ENCODE measurements around the gene STX1B. TPM values are rescaled to one million over a fixed set of nuclear protein-coding genes. Genes with fewer than 3 reads are reported as not detected.
"Not testable (repeated sequence)": the region's sequence is repeated elsewhere in the genome, so short reads cannot be mapped to it uniquely, and the experiment has no call there.

The STX1B gene
- total RNA-seq, 2 donors from 2014 or later: 0.27 to 0.47 TPM

DNA sequence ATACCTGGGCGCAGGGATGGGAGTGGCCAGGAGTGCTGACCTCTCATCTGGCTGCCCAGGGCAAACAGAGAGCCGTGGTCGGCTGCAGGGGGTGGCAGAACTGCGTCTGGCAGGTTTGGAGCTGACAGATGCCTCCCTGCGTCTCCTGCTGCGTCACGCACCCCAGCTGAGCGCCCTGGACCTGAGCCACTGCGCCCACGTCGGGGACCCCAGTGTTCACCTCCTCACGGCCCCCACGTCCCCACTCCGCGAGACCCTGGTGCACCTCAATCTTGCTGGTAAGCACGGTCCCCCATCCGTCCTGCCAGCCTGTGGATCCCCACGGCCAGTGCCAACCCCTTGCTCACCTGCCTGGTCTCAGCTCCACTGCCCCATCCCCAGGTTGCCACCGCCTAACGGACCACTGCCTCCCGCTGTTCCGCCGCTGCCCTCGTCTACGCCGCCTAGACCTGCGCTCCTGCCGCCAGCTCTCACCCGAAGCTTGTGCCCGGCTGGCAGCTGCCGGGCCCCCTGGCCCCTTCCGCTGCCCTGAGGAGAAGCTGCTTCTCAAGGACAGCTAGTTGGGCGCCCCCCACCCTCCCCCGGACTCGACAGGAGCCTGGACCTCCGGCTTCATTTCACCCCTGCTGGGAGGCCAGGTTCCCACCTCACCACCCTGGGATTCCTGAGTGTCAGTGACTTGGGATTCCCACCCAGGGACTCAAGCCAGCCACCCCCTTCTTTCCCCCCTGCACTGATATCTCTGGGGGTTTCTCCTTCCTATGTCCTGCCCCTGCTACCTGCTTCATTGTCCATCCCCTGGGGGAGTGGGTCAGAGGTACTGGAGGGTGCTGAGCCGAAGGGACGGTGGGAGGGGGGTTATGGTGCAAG lies 63.5 kb downstream of the STX1B start:
- Mint-ChIP-seq H3K36me3 (ENCODE audit: low read depth) (no peaks in the 10 kb centered on the region), H3K4me1 (peaks cover 27% of the 10 kb centered on the region), H3K27me3 (no peaks in the 10 kb centered on the region), H3K27ac (peak overlapping the region; percentile 75), H3K4me3 (no peak overlapping the region)
- H3K9me3 ChIP-seq (ENCODE audit: control insufficient read depth, low read length, poor library complexity, severe bottlenecking): no peaks in the 10 kb centered on the region
- DNase-seq (no peak), ATAC-seq (no peak)

DNA sequence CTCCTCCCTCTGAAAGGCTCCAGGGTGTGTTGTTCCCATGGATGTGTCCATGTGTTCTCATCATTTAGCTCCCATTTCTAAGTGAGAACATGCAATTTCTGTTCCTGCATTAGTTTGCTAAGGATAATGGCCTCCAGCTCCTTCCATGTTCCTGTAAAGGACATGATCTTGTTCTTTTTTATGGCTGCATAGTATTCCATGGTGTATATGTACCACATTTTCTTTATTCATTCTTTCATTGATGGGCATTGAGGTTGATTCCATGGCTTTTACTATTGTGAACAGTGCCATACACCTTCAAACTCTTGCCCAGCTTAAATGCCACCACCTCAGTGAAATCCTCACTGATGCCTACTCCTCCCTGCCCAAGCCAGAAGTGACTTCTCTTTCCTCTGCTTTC lies 66.1 kb downstream of the STX1B start:
- H3K36me3 Mint-ChIP-seq (ENCODE audit: low read depth): no peaks in the 10 kb centered on the region
- no peak overlapping the region for H3K27ac Mint-ChIP-seq
- H3K27me3 Mint-ChIP-seq: no peaks in the 10 kb centered on the region
- H3K4me1 Mint-ChIP-seq: peaks cover 20% of the 10 kb centered on the region
- no peak for ATAC-seq
- no peak overlapping the region for H3K4me3 Mint-ChIP-seq
- DNase-seq: no peak
- no peaks in the 10 kb centered on the region for H3K9me3 ChIP-seq (ENCODE audit: control insufficient read depth, low read length, poor library complexity, severe bottlenecking)

DNA sequence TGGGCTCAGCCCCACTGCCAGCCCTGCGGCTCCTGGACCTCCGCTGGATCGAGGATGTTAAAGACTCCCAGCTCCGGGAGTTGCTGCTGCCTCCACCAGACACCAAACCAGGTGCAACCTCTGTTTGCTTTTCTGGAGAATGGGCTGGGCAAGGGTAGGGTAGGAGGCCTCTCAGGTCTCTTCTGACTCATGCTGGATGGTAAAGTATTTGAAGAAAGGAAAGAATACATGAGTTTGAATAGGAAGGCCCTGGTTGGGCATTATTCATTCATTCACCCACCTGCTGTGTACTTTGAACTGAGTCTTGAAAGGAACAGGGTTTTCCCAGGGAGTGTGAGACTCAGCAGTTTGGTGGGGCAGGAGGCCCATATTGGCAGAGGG lies 68.0 kb downstream of the STX1B start:
- H3K27me3 Mint-ChIP-seq: no peaks in the 10 kb centered on the region
- DNase-seq: no peak
- no peaks in the 10 kb centered on the region for H3K9me3 ChIP-seq (ENCODE audit: control insufficient read depth, low read length, poor library complexity, severe bottlenecking)
- no peak for ATAC-seq
- peak overlapping the region; percentile 27 for H3K27ac Mint-ChIP-seq
- H3K36me3 Mint-ChIP-seq (ENCODE audit: low read depth): no peaks in the 10 kb centered on the region
- no peak overlapping the region for H3K4me3 Mint-ChIP-seq
- H3K4me1 Mint-ChIP-seq: peaks cover 26% of the 10 kb centered on the region

DNA sequence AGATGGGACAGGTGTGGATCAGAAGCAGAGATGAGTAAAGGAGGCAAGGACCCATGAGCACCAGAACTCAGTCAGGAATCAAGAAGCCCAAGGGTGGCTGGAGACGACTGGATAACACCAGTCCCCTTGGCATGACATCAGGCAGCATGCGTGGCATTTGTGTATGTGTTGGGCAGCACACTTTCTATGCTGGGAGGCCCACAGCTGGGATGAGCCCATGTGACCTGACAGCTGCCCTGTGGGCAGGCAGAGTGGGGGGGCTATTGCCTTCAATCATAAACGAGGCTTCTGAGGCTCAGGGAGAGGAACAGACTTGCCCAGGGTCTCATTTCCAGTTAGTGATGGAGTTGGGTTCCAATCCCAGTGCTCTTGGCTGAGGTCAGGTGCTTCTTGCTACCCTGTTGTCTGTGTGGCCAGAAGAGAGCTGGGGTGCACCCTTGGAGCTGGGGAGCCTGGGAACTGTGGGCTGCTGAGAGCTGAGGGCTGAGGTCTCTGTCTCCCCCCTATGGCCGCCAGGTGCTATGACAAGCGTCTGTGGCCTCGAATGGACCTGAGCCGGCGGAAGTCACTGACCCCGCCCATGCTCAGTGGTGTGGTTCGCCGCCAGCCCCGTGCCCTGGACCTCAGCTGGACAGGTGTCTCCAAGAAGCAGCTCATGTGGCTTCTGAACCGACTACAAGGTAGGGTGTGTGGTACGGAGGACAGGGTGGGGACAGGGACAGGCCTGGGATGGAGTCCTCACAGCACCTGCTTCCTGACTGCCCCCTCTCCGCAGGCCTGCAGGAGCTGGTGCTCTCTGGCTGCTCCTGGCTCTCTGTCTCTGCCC lies 68.6 kb downstream of the STX1B start:
- peak overlapping the region; percentile 27 for H3K27ac Mint-ChIP-seq
- no peaks in the 10 kb centered on the region for H3K36me3 Mint-ChIP-seq (ENCODE audit: low read depth)
- peaks cover 26% of the 10 kb centered on the region for H3K4me1 Mint-ChIP-seq
- no peaks in the 10 kb centered on the region for H3K9me3 ChIP-seq (ENCODE audit: control insufficient read depth, low read length, poor library complexity, severe bottlenecking)
- DNase-seq (peak; percentile 41 to 43 (median 43)), ATAC-seq (peak; percentile 97)
- H3K4me3 Mint-ChIP-seq: no peak overlapping the region
- H3K27me3 Mint-ChIP-seq: no peaks in the 10 kb centered on the region

DNA sequence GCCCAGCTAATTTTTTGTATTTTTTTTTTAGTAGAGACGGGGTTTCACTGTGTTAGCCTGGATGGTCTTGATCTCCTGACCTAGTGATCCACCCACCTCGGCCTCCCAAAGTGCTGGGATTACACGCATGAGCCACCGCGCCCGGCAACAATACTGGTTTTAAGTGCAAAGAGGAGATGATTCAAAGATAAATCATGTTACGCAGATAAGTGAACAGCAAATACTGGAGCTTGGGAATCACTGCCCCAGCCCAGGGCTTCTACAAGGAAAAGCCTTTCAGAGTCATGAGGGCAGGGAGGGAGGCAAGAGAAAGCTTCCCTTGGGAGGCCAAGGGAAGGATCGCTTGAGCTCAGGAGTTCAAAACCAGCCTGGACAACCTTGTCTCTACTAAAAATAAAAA lies 70.9 kb downstream of the STX1B start:
- ATAC-seq: not testable (repeated sequence)
- H3K4me1 Mint-ChIP-seq: peaks cover 31% of the 10 kb centered on the region

More for the DNA sequence above, 70.9 kb downstream of the STX1B start:
- H3K4me3 Mint-ChIP-seq; H3K9me3 ChIP-seq (ENCODE audit: control insufficient read depth, low read length, poor library complexity, severe bottlenecking); H3K27ac Mint-ChIP-seq; H3K27me3 Mint-ChIP-seq; H3K36me3 Mint-ChIP-seq (ENCODE audit: low read depth); DNase-seq: not testable (repeated sequence)

Other genes with a start within 250 kb of the STX1B start
- 1 to 10 TPM; 1.1 to 2.0 TPM for gene CFAP119, start 248.6 kb downstream of the STX1B start, total RNA-seq
- gene RNF40, start 248.3 kb downstream of the STX1B start, total RNA-seq: 10 to 100 TPM; 57.8 to 64.5 TPM
- 1 to 10 TPM; 1.4 to 1.5 TPM for gene ZNF629, start 223.4 kb downstream of the STX1B start, total RNA-seq
- gene BCL7C, start 116.6 kb downstream of the STX1B start, total RNA-seq: 10 to 100 TPM; 22.5 to 22.8 TPM
- under 1 TPM in 1 of 2 donors, not detected in 1; 0.26 TPM for gene CTF1, start 114.0 kb downstream of the STX1B start, total RNA-seq
- 10 to 100 TPM; 12.6 to 13.2 TPM for gene FBXL19, start 87.1 kb downstream of the STX1B start, total RNA-seq
- gene ORAI3, start 61.6 kb downstream of the STX1B start, total RNA-seq: 1 to 10 TPM; 6.4 to 7.5 TPM
- gene SETD1A, start 52.9 kb downstream of the STX1B start, total RNA-seq: 10 to 100 TPM; 31.3 to 45.5 TPM
- under 1 TPM; 0.21 to 0.60 TPM for gene HSD3B7, start 25.4 kb downstream of the STX1B start, total RNA-seq
- gene STX4, start 22.9 kb upstream of the STX1B start, total RNA-seq: 10 to 100 TPM; 72.0 to 72.1 TPM
- gene ZNF668, start 63.6 kb upstream of the STX1B start, total RNA-seq: 10 to 100 TPM in 1 of 2 donors, 1 to 10 TPM in 1; 9.6 to 12.1 TPM
- 10 to 100 TPM; 17.0 to 21.7 TPM for gene ZNF646, start 63.8 kb upstream of the STX1B start, total RNA-seq
- gene PRSS53, start 78.3 kb upstream of the STX1B start, total RNA-seq: 1 to 10 TPM; 3.2 to 4.4 TPM
- gene VKORC1, start 84.2 kb upstream of the STX1B start, total RNA-seq: 10 to 100 TPM; 30.6 to 31.7 TPM
- gene BCKDK, start 97.7 kb upstream of the STX1B start, total RNA-seq: 1 to 10 TPM; 8.5 to 9.9 TPM
- gene KAT8, start 107.0 kb upstream of the STX1B start, total RNA-seq: 10 to 100 TPM; 86.7 to 97.6 TPM
- gene PRSS8, start 125.1 kb upstream of the STX1B start, total RNA-seq: not detected
- under 1 TPM; 0.10 to 0.47 TPM for gene PRSS36, start 139.4 kb upstream of the STX1B start, total RNA-seq
- gene FUS, start 169.5 kb upstream of the STX1B start, total RNA-seq: 100 to 1,000 TPM; 910 to 947 TPM
- 10 to 100 TPM; 17.9 to 22.1 TPM for gene PYCARD, start 192.1 kb upstream of the STX1B start, total RNA-seq
- gene TRIM72, start 203.5 kb upstream of the STX1B start, total RNA-seq: under 1 TPM; 0.08 to 0.17 TPM
- gene PYDC1, start 206.5 kb upstream of the STX1B start, total RNA-seq: not detected
- gene ITGAM, start 249.3 kb upstream of the STX1B start, total RNA-seq: 10 to 100 TPM in 1 of 2 donors, 1 to 10 TPM in 1; 7.3 to 12.5 TPM